Endometrial microvascular endothelial cells (primary cell): ENCODE measurements around the gene SEC14L5. TPM values are rescaled to one million over a fixed set of nuclear protein-coding genes. Genes with fewer than 3 reads are reported as not detected.

Source experiments
- in situ Hi-C: cut with HindIII; loops from 2 replicates; pipeline ENCODE4 v1.10.0; 2017; ENCODE audit warnings: low sequenced_read_pairs, low pct_unique_long_range_greater_than_20kb; ENCODE audit errors: inconsistent ontology term
- total RNA-seq: library from RNA; depleted of rRNA; stranded (reverse); fragments of >200 nt; gene quantifications from one replicate; pipeline ENCODE4 v1.2.3, GENCODE V29; 2015; ENCODE audit errors: inconsistent ontology term

SEC14L5 gene
- total RNA-seq, 1 donor from 2014 or later, result not detected

DNA sequence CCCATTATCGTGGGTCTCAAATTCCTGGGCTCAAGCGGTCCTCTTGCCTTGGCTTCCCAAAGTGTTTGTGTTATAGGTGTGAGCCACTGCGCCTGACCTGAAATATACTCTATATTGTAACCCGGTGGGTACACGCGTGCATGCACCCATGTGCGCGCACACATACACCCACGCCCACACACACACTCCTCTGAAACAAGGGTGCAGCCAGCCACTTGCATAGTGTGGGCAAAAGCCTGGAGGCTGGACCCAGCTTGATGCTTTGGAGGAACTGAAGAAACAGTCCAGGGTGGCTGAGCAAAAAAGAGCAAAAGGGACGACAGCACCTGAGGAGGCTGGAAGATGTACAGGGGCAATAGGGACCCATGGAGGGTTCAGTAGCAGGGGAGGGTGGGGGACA is 45.7 kb downstream of the SEC14L5 start:
- in situ Hi-C loops, result no loop called here

DNA sequence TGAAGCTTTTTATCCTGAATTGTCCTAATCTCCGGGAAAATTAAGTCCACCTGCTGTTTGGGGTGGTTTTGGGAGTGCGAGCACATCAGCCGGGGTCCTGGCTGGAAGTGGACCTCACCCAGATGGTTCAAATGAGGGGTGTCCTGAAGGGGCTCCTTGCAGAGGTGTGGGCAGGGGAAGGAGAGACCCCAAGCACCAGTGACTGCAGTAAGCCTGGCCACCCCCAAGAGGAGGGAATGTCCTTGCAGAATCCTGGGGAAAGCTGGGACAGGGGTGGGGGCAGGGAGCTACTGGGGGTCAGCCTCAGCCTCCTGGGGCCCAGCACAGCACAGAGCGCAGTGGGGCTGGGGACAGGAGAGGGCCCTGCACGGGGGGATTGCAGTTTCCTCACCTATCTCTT is 46.2 kb downstream of the SEC14L5 start:
- in situ Hi-C loops, result no loop called here

DNA sequence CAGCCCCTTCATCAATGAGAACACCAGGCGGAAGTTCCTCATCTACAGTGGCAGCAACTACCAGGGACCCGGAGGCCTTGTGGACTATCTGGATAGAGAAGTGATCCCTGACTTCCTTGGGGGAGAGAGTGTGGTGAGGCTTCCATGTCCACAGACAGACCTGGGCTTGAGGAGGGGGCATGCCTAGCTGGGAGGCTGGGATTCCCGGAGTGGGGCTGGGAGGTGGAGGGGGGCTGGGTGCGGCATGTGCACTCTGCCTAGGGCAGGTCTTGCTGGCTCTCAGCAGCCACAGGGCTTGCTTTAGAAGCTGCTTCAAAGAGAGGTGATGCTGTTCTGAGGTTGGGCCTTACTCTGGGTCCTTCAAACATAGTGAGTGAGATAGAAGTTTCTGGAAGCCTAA is 47.8 kb downstream of the SEC14L5 start:
- in situ Hi-C loops, result no loop called here

DNA sequence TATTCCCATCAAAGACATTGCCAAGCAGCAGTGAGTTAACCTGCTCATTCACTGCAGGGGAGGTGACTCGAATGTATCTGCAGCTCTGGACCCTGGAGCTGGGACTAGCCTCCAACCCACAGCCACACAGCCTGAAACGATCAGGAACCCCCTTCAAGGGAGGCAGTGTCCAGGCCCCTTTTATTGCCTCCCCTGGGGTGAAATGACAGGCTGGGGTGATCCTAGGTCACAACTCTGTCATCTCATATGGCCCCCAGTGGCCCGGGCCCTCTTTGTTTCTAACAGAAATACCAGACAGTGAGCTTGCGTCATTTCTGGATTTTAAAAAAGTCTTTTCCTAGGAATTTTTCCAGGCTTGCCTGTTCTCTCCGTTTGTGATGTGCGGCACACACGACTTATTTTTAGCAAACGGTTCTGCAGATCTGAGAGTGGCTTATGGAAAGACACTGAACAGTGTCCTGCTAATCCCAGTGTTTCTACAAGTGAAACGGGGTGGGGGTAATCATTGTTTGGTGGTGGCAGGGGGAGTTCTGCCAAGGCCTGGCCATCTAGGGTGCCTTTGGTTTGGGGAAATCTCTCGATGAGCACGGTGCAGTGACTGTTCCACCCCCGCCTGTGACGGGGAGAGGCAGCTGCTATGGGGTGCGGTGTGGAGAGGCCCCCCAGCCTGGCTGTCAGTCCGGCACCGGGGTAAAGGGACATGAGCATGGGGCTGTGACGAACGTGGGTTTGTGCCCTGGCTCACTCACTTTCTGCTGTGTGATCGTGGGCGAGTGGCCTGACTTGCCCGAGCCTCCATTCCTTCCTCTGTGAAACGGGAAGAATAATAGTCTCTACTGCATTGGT is 48.4 kb downstream of the SEC14L5 start:
- in situ Hi-C loops, result no loop called here

DNA sequence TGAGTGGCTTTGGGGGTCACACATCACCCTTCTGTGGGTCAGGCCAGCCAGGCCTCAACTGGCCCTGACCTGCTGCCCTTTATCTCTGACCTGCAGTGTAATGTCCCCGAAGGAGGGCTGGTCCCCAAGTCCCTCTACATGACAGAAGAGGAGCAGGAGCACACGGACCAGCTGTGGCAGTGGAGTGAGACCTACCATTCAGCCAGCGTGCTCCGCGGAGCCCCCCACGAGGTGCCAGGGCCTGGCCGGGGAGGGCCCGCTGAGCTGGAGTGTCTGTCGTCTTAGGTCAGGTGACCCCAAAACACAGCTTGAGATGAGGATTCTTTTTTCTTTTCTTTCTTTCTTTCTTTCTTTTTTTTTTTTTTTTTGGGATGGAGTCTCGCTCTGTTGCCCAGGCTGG is 49.1 kb downstream of the SEC14L5 start:
- in situ Hi-C loops, result no loop called here

DNA sequence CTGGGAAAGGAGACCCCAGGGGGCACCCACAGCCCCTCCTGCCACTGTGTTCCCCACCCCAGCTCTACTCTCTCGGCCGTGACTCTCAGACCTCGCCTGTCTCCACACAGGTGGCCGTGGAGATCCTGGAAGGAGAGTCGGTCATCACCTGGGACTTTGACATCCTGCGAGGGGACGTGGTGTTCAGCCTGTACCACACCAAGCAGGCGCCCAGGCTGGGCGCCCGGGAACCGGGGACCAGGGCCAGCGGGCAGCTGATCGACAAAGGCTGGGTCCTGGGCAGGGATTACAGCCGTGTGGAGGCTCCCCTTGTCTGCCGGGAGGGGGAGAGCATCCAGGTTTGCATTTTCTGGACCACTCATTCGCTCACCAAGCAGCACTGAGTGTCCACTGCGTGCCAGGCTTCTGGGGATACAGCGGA is 50.2 kb downstream of the SEC14L5 start:
- in situ Hi-C loops, result no loop called here

DNA sequence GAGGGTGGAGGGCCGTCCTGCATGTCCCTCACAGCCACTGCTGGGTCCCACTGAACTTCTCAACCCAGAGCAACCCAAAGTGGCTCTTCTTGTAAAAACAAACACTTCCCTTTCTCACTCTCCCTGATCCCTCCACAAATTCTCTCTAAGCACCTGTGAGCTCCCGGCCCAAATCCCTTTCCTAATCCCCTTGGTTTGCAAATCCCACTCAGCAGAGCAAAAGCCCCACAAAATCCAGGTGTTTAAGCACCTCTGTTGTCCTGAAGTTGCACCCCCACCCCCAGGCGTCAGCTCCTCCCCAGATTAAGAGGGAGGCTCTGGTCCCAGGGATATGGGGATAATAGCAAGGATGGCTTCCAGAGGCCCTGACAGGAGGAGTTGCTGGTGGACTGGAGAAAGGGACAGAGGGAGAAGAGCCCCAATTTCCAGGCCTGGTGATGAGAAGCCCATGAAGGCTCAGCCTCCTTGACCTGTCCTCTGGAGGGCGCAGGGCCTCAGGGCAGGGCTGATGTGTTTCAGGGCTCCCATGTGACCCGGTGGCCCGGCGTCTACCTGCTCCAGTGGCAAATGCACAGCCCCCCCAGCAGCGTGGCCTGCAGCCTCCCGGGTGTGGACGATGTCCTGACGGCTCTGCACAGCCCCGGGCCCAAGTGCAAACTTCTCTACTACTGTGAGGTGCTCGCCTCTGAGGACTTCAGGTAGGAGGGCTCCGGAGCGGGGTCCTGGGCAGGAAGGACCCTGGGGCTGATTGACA is 52.6 kb downstream of the SEC14L5 start:
- in situ Hi-C loops, result no loop called here

DNA sequence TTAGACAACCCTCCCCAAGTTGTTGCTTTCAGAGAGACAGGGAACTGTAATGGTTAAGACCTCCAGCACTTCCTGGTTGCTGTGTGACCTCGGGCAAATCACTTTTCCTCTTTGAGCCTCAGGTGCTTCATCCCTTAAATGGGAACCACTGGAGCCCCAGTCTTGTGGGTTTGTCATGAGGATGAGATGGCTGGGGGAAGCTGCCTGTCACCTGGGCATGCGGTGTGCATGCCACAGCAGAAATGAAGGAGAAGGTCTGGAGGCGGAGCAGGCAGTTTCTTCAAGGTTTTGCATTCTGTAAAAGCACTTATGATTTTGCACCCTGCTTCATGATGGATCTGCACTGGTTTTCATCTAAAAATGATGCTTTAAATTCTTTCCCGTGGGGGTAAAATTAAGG is 53.5 kb downstream of the SEC14L5 start:
- in situ Hi-C loops, result no loop called here

DNA sequence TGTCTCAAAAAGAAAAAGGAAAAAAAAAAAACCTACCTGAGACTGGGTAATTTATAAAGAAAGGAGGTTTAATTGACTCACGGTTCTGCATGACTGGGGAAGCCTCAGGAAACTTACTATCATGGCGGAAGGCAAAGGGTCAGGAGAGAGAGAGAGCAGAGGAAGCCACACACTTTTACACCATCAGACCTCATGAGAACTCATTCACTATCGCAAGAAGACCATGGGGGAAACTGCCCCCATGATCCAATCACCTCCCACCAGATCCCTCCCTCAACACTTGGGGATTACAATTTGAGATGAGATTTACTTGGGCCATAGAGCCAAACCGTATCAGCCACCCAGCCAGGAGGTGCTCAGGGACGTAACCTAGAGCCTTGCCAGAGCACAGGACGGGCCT is 54.8 kb downstream of the SEC14L5 start:
- in situ Hi-C loops, result no loop called here

DNA sequence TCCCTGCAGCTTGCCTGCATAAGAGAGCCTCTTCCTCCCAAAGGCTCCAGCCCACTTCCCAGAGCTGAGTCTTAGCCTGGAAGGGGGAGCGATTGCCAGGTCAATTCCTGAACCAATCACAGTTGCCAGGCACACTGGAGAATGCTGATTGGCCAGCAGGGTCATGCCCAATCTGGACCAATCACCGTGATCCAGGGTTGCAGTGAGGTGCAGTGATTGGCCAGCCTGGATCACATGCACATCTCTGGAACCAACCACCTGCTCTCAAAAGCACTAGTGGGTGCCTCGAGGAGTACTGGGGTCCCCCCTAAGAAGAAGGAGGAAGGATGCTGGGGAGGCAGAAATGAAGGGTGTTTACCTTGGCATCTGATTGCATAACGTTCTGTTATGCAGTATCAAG is 57.2 kb downstream of the SEC14L5 start:
- in situ Hi-C loops, result no loop called here

DNA sequence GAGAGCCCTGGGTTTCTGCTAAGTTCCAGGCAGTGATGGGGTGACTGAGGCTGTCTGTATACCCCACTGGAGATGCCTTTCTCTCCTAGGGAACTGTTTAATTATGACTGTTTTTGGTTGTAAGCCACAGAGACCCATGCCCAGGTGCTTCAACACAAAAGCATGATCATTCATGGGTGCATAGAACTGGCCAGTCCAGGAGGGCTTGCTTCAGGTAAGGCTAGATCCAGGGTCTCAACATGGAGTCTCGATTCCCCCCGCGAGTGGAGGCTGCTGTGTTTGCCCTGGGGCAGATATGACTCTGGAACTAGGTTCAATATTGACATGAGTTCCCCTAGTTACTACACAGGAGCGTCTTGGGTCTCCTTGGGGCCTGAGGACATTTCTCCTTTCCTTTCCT is 57.8 kb downstream of the SEC14L5 start:
- in situ Hi-C loops, result no loop called here

DNA sequence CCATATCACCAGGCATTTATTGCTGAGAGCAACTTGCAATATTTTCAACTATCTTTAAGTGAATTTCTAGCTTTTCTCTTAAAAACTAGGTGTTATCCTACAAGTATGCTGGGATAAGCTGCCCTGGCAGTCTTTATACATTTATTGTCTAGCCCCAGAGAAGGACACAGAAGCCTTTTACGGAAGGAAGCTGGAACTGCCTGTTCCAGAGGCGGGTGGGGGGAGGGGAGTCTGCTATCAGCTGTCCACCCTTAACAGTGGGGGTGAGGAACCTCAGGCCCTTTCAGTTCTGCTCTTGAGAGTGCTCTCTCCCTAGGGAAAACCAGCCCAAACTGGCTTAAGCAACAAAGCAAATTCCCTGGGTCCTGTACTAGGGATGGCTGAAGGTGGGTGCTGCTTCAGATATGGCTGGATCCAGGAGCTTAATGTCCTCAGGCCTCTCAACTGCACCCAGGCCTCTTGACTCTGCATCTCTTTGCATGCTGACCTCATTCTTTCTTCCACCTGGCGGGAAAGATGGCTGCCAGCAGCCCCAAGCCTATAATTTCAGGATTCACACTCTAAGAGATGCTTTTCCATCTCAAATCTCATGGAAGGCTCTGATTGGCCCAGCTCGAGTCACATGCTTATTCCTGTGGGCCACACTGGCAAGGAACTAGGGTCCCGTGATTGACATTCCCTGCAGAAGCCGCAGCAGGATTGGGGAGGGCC is 59.0 kb downstream of the SEC14L5 start:
- in situ Hi-C loops, result no loop called here

DNA sequence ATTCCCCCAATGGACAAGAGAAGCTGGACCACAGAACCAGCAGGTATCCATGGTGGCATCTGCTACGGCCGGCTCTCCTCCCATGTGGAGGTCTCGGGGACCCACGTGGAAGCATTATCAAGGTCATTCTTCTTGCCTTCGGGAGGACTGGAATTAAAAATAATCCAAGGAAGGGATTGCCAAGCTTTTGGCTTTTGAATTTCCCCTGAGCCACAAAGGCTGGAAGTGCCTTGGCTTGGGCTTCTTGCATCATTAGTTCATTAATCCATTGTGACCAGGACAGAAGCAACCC is 59.5 kb downstream of the SEC14L5 start:
- in situ Hi-C loops, result no loop called here

DNA sequence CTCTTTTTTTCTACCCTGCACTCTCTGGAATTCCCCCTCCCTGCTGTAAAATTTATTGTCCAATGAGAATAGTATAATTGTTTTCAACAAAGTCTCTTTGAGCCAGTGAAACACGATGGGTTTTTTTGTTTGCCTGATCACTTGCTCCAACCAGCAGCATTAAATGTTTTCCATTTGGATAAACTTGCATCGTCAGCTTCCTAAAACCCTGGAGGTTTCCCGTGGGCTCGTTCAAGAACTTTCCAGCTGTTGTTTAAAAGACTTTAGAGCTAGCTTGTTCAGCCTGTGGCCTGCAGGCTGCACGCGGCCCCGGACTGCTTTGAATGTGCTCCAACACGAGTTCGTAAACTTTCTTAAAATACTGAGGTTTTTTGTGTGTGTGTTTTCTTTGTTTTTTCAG is 60.7 kb downstream of the SEC14L5 start:
- in situ Hi-C loops, result no loop called here

DNA sequence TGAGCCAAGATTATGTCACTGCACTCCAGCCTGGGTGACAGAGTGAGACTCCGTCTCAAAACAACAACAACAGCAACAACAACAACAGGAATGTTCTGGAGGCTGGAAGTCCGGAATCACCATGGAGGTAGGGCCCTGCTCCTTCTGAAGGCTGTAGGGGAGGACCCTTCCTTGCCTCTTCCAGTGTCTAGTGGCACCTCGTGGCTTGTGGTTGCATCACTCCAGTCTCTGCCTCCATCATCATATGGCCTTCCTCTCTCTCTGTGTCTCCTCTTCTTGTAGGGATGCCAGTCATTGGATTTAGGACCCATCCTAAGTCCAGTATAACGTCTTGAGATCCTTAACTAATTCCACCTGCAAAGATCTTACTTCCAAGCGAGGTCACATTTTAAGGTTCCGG is 61.6 kb downstream of the SEC14L5 start:
- in situ Hi-C loops, result no loop called here

DNA sequence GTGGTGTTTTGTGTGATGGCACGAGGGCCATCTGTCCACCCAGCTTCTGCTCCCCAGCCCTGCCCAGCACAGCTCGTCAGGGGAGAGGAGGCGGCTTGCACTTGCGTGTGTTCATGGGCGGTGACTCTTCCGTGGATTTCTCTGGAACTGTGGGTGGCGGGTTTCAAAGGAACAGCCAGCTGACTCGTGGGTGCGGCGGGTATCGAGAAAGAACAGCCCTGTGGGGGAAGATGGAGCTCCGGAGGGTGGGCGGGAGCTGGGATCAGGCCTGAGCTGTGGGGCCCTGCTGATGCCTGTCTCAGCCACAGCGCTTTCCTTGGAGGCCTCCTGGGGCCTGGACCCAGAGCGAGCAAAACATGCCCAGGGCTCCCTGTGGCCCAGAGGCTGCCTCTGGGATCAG is 62.4 kb downstream of the SEC14L5 start:
- in situ Hi-C loops, result no loop called here

DNA sequence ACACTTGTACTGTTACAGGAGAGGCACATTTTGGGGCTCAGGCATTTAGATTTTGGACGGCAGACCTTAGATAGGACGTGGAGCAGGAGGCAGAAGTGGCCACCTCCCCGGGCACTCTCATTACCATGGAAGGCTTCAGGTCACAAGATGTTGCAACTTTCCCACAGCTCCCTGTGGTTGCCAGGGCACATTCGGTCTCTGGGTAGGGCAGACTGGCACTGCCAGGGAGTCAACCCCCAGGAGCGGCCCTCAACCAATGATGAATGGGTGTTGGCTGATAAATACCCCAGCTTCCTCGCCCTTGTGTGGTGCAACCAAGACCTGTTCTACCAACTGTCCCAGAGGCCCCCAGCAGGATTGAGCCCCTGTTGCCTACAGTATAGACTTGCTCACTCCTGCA is 64.4 kb downstream of the SEC14L5 start:
- in situ Hi-C loops, result no loop called here

DNA sequence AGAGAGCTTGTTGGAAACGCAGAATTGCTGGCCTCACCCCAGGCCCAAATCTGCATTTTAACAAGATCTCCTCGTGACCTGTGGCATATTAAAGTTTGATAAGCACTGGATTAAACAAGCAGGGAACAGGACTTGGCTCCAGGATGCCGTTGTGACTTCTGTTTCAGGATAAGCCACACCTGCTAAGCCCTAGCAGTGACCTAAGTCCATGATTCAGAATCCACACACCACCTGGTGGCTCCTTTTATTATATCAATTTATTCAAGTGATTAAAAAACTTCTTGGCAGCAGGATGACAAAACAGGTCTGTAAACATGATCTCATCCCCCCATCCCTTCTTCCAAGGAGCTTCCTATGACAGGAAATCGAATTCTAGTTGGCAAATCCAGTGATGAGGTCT is 66.5 kb downstream of the SEC14L5 start:
- in situ Hi-C loops, result no loop called here

DNA sequence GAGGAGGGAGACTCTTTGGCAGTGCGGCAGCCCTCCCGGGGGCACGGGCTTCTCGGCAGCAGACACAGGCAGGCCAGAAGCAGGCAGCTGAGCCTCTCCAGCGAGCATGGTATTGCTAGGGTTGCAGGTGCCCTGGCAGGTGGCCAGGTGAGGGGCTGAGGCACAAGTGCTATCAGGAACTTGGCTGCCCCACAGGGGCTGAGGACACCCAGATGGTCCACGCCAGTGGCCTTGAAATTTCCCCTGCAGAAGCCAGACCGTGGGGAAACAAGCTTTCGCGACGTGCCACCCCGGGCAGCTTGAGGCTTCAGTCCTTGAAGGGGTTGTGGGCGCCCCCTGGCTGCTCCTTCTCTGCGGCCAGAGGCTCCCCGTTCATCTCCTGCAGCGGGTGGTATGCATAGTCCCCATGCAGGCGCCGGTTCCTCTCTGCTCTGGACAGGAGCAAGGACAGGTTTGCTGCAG is 67.1 kb downstream of the SEC14L5 start:
- in situ Hi-C loops, result no loop called here

DNA sequence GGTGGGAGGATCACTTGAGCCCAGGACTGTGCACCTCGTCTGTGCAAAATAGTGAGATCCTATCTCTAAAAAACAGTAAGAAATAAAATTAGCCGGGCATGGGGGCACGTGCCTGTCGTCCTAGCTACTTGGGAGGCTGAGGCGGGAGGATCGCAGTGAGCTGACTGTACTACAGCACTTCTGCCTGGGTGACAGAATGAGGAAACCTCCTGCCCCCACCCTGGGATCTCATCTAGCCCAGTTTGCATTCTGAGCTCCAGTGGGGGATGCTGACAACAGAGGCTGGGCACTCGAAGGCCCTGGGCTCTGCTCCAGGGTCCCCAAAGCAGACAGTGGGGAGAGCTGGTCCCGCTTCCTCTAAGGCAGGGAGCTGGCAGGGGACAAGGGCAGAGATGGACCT is 68.5 kb downstream of the SEC14L5 start:
- in situ Hi-C loops, result no loop called here
